Measurements from ENCODE around the gene SEMA4C. TPM values are rescaled to one million over a fixed set of nuclear protein-coding genes. Genes with fewer than 3 reads are reported as not detected.

SEMA4C gene
- total RNA-seq, 1 donor from 2014 or later: 58.1 TPM

- no peak for DNase-seq (ENCODE audit: extremely low spot score, unreplicated experiment)
- no peaks in the 10 kb centered on the region for H3K27me3 Mint-ChIP-seq
- no peak for TF ChIP-seq CTCF (conservative IDR thresholded peaks at IDR 0.05)
- H3K27ac Mint-ChIP-seq: no peak overlapping the region
- no peaks in the 10 kb centered on the region for H3K9me3 Mint-ChIP-seq
- no peak overlapping the region for H3K4me3 Mint-ChIP-seq
- H3K4me1 Mint-ChIP-seq (ENCODE audit: unreplicated experiment): peaks cover 3% of the 10 kb centered on the region
- H3K36me3 Mint-ChIP-seq: peaks cover 14% of the 10 kb centered on the region
Measured at GRCh38 chr2:96809951-96810782, 59.7 kb downstream of the SEMA4C start.

Other genes with a start within 250 kb of the SEMA4C start
- gene KANSL3, start 231.8 kb downstream of the SEMA4C start, total RNA-seq (ENCODE audit: low replicate concordance): 40.7 and 53.2 TPM in 2 replicates
- gene FER1L5, start 227.3 kb downstream of the SEMA4C start, total RNA-seq (ENCODE audit: low replicate concordance): 0.75 TPM in 1 of 2 replicates, not detected in the other
- gene LMAN2L, start 130.0 kb downstream of the SEMA4C start, total RNA-seq (ENCODE audit: low replicate concordance): 31.3 and 31.9 TPM in 2 replicates
- 14.0 and 17.7 TPM in 2 replicates for gene CNNM4, start 109.2 kb downstream of the SEMA4C start, total RNA-seq (ENCODE audit: low replicate concordance)
- gene CNNM3, start 53.8 kb downstream of the SEMA4C start, total RNA-seq (ENCODE audit: low replicate concordance): 28.3 and 30.8 TPM in 2 replicates
- 6.1 and 8.1 TPM in 2 replicates for gene ANKRD23, start 26.1 kb downstream of the SEMA4C start, total RNA-seq (ENCODE audit: low replicate concordance)
- gene ANKRD39, start 12.1 kb downstream of the SEMA4C start, total RNA-seq (ENCODE audit: low replicate concordance): 16.6 and 17.7 TPM in 2 replicates
- 0.22 TPM in 1 of 2 replicates, not detected in the other for gene FAM178B, start 116.5 kb upstream of the SEMA4C start, total RNA-seq (ENCODE audit: low replicate concordance)
- 12.6 and 31.8 TPM in 2 replicates for gene FAHD2B, start 224.8 kb upstream of the SEMA4C start, total RNA-seq (ENCODE audit: low replicate concordance)
- gene ANKRD36, start 243.1 kb upstream of the SEMA4C start, total RNA-seq (ENCODE audit: low replicate concordance): 9.2 and 33.3 TPM in 2 replicates

Data from type B pancreatic cell (in vitro differentiated cells).